ENCODE measurements around the gene HMCN2. TPM values are rescaled to one million over a fixed set of nuclear protein-coding genes. Genes with fewer than 3 reads are reported as not detected.

Gene HMCN2
- total RNA-seq, 1 experiment from 2014 or later = 8.6 TPM

DNA sequence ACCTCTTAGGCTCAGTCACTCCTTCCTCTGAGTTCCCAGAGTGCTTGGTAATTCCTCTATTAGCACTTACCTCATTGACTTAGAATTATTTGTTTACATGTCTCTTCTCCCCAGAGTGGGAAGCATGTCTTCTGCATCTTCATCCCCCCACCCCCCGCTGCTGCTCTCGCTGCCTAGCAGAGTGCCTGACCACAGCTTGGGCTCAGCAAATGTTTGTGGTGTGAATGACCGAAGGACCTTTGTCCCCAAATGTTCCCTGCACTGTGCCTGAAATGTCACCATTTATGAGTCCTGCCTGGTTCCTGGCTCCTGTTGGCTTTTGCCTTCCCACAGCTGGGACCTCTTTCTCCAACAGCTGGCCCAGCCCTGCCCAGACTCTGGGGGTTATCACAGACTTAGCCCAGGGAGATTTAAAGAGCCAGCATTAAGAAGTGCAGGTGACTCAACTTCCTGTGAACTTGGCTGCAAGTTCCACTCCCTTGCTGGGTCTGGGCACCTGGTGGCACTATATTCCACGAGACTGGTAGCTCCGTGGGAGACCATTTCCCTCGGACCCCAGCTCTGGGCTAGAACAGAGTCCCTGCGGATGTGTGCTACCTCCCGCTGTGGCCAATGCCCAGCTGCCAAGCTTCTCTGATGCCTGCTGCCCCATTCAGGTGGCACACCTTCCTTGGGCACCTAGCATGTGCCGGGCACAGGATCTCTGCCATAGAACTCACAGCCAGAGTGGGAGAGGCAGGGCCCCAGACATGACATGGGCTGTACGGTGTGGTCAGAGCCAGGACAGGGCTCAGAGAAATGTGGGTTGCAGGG, 1.8 kb upstream of the HMCN2 start:
- no CpG with 5 or more reads among the region's 10 CpGs for WGBS (ENCODE audit: extremely low coverage, insufficient read length, low lambda C conversion rate)
- Histone ChIP-seq H2BK12ac (ENCODE audit: insufficient read length, low read depth, low read length) (no peak overlapping the region), H4K20me1 (ENCODE audit: control insufficient read depth, insufficient read depth, insufficient read length) (no peaks in the 10 kb centered on the region), H4K8ac (replicated peaks; ENCODE audit: insufficient read length, low read depth, low read length) (no peak overlapping the region), H3K9me3 (ENCODE audit: control insufficient read depth, low read depth, low read length) (no peaks in the 10 kb centered on the region), H3T11ph (ENCODE audit: low read length) (no peak overlapping the region), H3K56ac (ENCODE audit: insufficient read length, low read depth, low read length) (no peak overlapping the region), H3K23me2 (ENCODE audit: insufficient read length, low read depth, low read length, poor library complexity, severe bottlenecking) (peaks cover 14% of the 10 kb centered on the region), H2BK15ac (ENCODE audit: low read depth, low read length) (no peak overlapping the region), H3K14ac (ENCODE audit: insufficient read depth, low read length) (no peak overlapping the region), H4K5ac (ENCODE audit: insufficient read length, low read depth, low read length) (no peak overlapping the region), H2AK5ac (ENCODE audit: insufficient read length, low read length) (no peak overlapping the region), H2BK20ac (ENCODE audit: low read depth, low read length, poor library complexity, severe bottlenecking) (no peak overlapping the region), H2AFZ (ENCODE audit: low read length) (no peak overlapping the region), H3K4me2 (ENCODE audit: insufficient read depth, insufficient read length, low read length) (no peak overlapping the region), H2BK120ac (ENCODE audit: low read depth, low read length, poor library complexity, severe bottlenecking) (no peak overlapping the region), H3K27me3 (ENCODE audit: insufficient read depth, low read length) (peaks cover 3% of the 10 kb centered on the region; the same call in 1 of the 2 replicates), H3K18ac (ENCODE audit: insufficient read length, low read depth, low read length) (no peak overlapping the region), H4K91ac (ENCODE audit: insufficient read length, low read depth, low read length) (no peak overlapping the region), H3K23ac (ENCODE audit: insufficient read length, low read depth, low read length) (no peak overlapping the region), H3K79me2 (ENCODE audit: insufficient read depth, low read length) (no peaks in the 10 kb centered on the region), H3K4ac (ENCODE audit: low read depth, low read length) (no peak overlapping the region), H3K27ac (ENCODE audit: insufficient read length, low read depth, low read length) (no peak overlapping the region), H3K4me1 (ENCODE audit: insufficient read depth, low read length) (no peaks in the 10 kb centered on the region; the same call in 1 of the 2 replicates), H3K9ac (ENCODE audit: extremely low read depth, insufficient read length, low read length) (no peak overlapping the region), H3K79me1 (ENCODE audit: insufficient read depth, low read depth, low read length, poor library complexity, severe bottlenecking) (no peaks in the 10 kb centered on the region), H2BK5ac (ENCODE audit: insufficient read length, low read length) (no peak overlapping the region)
- Mint-ChIP-seq H3K27ac (peak overlapping the region in 2 of 3 experiments; percentile 46 to 70; a peak in 1 of 7 replicates), H3K9me3 (peaks cover 7 to 11% of the 10 kb centered on the region in 2 experiments; a peak in 4 of 5 replicates), H3K27me3 (ENCODE audit: low read depth) (peaks cover 43% of the 10 kb centered on the region), H3K36me3 (ENCODE audit: insufficient read depth in 1 of 3, low read depth in 3 of 3) (peaks cover 5 to 19% (median 11%) of the 10 kb centered on the region in 3 experiments; a peak in 5 of 7 replicates), H3K4me1 (peaks cover 47 to 61% of the 10 kb centered on the region in 2 experiments), H3K4me3 (peak overlapping the region in 1 of 2 experiments; percentile 63; a peak in 2 of 5 replicates)
- DNase-seq = no peak
- TF ChIP-seq, protein P1, sequence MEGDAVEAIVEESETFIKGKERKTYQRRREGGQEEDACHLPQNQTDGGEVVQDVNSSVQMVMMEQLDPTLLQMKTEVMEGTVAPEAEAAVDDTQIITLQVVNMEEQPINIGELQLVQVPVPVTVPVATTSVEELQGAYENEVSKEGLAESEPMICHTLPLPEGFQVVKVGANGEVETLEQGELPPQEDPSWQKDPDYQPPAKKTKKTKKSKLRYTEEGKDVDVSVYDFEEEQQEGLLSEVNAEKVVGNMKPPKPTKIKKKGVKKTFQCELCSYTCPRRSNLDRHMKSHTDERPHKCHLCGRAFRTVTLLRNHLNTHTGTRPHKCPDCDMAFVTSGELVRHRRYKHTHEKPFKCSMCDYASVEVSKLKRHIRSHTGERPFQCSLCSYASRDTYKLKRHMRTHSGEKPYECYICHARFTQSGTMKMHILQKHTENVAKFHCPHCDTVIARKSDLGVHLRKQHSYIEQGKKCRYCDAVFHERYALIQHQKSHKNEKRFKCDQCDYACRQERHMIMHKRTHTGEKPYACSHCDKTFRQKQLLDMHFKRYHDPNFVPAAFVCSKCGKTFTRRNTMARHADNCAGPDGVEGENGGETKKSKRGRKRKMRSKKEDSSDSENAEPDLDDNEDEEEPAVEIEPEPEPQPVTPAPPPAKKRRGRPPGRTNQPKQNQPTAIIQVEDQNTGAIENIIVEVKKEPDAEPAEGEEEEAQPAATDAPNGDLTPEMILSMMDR (conservative IDR thresholded peaks at IDR 0.05) = no peak

Data from H9 (cell line).